Subcutaneous abdominal adipose tissue (tissue), 5 donors: ENCODE data around the gene TNC.

Experiments
- H3K27ac ChIP-seq: one replicate; pipeline ENCODE4 v1.7.0; 2013; ENCODE audit warnings: low read depth, mild to moderate bottlenecking, inconsistent platforms, low read length, moderate library complexity
- H3K27me3 ChIP-seq, 5 donors: one replicate each; pipeline ENCODE4 v1.7.0; 2013; ENCODE audit warnings: low read length in 5 of 5, inconsistent platforms in 1 of 5; ENCODE audit not compliant: control insufficient read depth in 5 of 5, insufficient read depth in 4 of 5
- H3K36me3 ChIP-seq, 5 donors: one replicate each; pipeline ENCODE4 v1.7.0; 2013; ENCODE audit warnings: low read length in 5 of 5; ENCODE audit not compliant: control insufficient read depth in 5 of 5, insufficient read depth in 5 of 5
- H3K4me1 ChIP-seq, 5 donors: one replicate each; pipeline ENCODE4 v1.7.0; 2013; ENCODE audit warnings: low read length in 5 of 5, mild to moderate bottlenecking in 3 of 5, moderate library complexity in 1 of 5; ENCODE audit not compliant: control insufficient read depth in 5 of 5, insufficient read depth in 5 of 5
- H3K4me3 ChIP-seq, 5 donors: one replicate each; pipeline ENCODE4 v1.7.0; 2013; ENCODE audit warnings: low read length in 5 of 5, low read depth in 1 of 5
- H3K9ac ChIP-seq, 5 donors: one replicate each; pipeline ENCODE4 v1.7.0; 2013; ENCODE audit warnings: low read length in 5 of 5, mild to moderate bottlenecking in 4 of 5, moderate library complexity in 3 of 5
- H3K9me3 ChIP-seq, 5 donors: one replicate each; pipeline ENCODE4 v1.7.0; 2013; ENCODE audit warnings: low read length in 5 of 5; ENCODE audit not compliant: control insufficient read depth in 5 of 5
- donor health status: healthy.
- donor health status: healthy.
- donor health status: healthy.
- donor health status: healthy.
- donor health status: healthy.

The TNC gene

GRCh38 chr9:115118879-115119218 lies 892 bp upstream of the TNC start:
- no peak overlapping the region for H3K27ac ChIP-seq
- no peak overlapping the region for H3K9ac ChIP-seq
- H3K4me3 ChIP-seq = peak overlapping the region in 2 of 5 donors; percentile 3 to 43
- peaks cover 0 to 33% (median 23%) of the 10 kb centered on the region in 5 donors for H3K27me3 ChIP-seq
- no peaks in the 10 kb centered on the region for H3K9me3 ChIP-seq
- no peaks in the 10 kb centered on the region for H3K36me3 ChIP-seq
- H3K4me1 ChIP-seq = peaks cover 0 to 19% (median 14%) of the 10 kb centered on the region in 5 donors

GRCh38 chr9:115116421-115117284 lies 1.3 kb downstream of the TNC start:
- Histone ChIP-seq H3K27ac (no peak overlapping the region), H3K4me3 (no peak overlapping the region), H3K36me3 (no peaks in the 10 kb centered on the region), H3K27me3 (peaks cover 0 to 33% (median 25%) of the 10 kb centered on the region in 5 donors), H3K4me1 (peaks cover 0 to 19% (median 14%) of the 10 kb centered on the region in 5 donors), H3K9ac (no peak overlapping the region), H3K9me3 (no peaks in the 10 kb centered on the region)

- Histone ChIP-seq H3K4me3 (no peak overlapping the region), H3K9ac (no peak overlapping the region), H3K27me3 (peaks cover 0 to 33% (median 23%) of the 10 kb centered on the region in 5 donors), H3K27ac (no peak overlapping the region), H3K36me3 (no peaks in the 10 kb centered on the region), H3K9me3 (no peaks in the 10 kb centered on the region), H3K4me1 (peaks cover 0 to 19% (median 14%) of the 10 kb centered on the region in 5 donors)
These were observed 2.0 kb downstream of the TNC start for GRCh38 chr9:115115924-115116323.

- peaks cover 0 to 19% (median 14%) of the 10 kb centered on the region in 5 donors for H3K4me1 ChIP-seq
- H3K9ac ChIP-seq = no peak overlapping the region
- H3K27ac ChIP-seq = no peak overlapping the region
- H3K27me3 ChIP-seq = peaks cover 0 to 33% (median 23%) of the 10 kb centered on the region in 5 donors
- H3K36me3 ChIP-seq = no peaks in the 10 kb centered on the region
- no peaks in the 10 kb centered on the region for H3K9me3 ChIP-seq
- H3K4me3 ChIP-seq = no peak overlapping the region
These were observed 2.7 kb downstream of the TNC start for GRCh38 chr9:115115117-115115880.

GRCh38 chr9:115114546-115114945 lies 3.4 kb downstream of the TNC start:
- Histone ChIP-seq H3K9me3 (no peaks in the 10 kb centered on the region), H3K27ac (no peak overlapping the region), H3K36me3 (no peaks in the 10 kb centered on the region), H3K9ac (no peak overlapping the region), H3K4me3 (no peak overlapping the region), H3K27me3 (peaks cover 0 to 28% (median 20%) of the 10 kb centered on the region in 5 donors), H3K4me1 (peaks cover 0 to 19% (median 14%) of the 10 kb centered on the region in 5 donors)

GRCh38 chr9:115114084-115114483 lies 3.9 kb downstream of the TNC start:
- peaks cover 0 to 27% (median 20%) of the 10 kb centered on the region in 5 donors for H3K27me3 ChIP-seq
- H3K9ac ChIP-seq = no peak overlapping the region
- no peak overlapping the region for H3K4me3 ChIP-seq
- no peak overlapping the region for H3K27ac ChIP-seq
- peaks cover 0 to 17% (median 14%) of the 10 kb centered on the region in 5 donors for H3K4me1 ChIP-seq
- no peaks in the 10 kb centered on the region for H3K9me3 ChIP-seq
- no peaks in the 10 kb centered on the region for H3K36me3 ChIP-seq

- Histone ChIP-seq H3K9ac (no peak overlapping the region), H3K4me1 (no peaks in the 10 kb centered on the region), H3K4me3 (no peak overlapping the region), H3K27me3 (peaks cover 0 to 16% (median 9%) of the 10 kb centered on the region in 5 donors), H3K27ac (no peak overlapping the region), H3K36me3 (no peaks in the 10 kb centered on the region), H3K9me3 (no peaks in the 10 kb centered on the region)
These were observed 6.1 kb downstream of the TNC start for GRCh38 chr9:115111874-115112273.

- Histone ChIP-seq H3K27me3 (peaks cover 0 to 7% (median 2%) of the 10 kb centered on the region in 5 donors), H3K9me3 (no peaks in the 10 kb centered on the region), H3K27ac (no peak overlapping the region), H3K9ac (no peak overlapping the region), H3K4me1 (peaks cover 0 to 5% (median under 1%) of the 10 kb centered on the region in 5 donors), H3K36me3 (no peaks in the 10 kb centered on the region), H3K4me3 (no peak overlapping the region)
These were observed 8.5 kb downstream of the TNC start for GRCh38 chr9:115109486-115109885.

GRCh38 chr9:115107701-115108100 lies 10.3 kb downstream of the TNC start:
- peaks cover 0 to 10% (median 7%) of the 10 kb centered on the region in 5 donors for H3K4me1 ChIP-seq
- H3K4me3 ChIP-seq = no peak overlapping the region
- H3K27ac ChIP-seq = no peak overlapping the region
- H3K36me3 ChIP-seq = no peaks in the 10 kb centered on the region
- peaks cover 0 to 4% (median 0%) of the 10 kb centered on the region in 5 donors for H3K27me3 ChIP-seq
- H3K9me3 ChIP-seq = no peaks in the 10 kb centered on the region
- H3K9ac ChIP-seq = no peak overlapping the region

GRCh38 chr9:115106642-115107041 lies 11.3 kb downstream of the TNC start:
- Histone ChIP-seq H3K36me3 (no peaks in the 10 kb centered on the region), H3K27ac (no peak overlapping the region), H3K27me3 (peaks cover 0 to 4% (median 0%) of the 10 kb centered on the region in 5 donors), H3K9ac (no peak overlapping the region), H3K9me3 (no peaks in the 10 kb centered on the region), H3K4me3 (no peak overlapping the region), H3K4me1 (peaks cover 0 to 10% (median 7%) of the 10 kb centered on the region in 5 donors)
